ENCODE data around the gene ARID2. TPM values are rescaled to one million over a fixed set of nuclear protein-coding genes. Genes with fewer than 3 reads are reported as not detected.

ARID2 gene
- total and polyA plus RNA-seq, 4 donors: 1.8 to 17.8 (median 13.2) TPM

DNA sequence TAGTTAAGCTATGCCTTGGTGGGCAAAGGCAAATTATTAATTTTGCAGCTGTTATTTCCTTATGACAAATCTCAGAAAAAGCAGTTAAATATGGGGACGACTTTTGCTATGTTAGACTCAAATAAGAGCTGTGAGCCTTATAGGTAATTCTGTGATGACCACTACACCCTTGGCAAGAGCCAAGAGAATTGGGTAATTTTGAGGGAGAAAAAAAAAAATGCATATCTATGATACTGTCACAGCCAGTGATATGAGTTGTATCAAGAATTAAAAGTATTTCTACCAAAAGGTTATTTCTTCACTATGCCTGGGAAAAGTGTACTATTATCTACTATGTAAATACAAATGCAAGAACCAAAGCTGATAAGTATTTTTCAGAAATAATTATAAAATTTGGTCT, 216.9 kb downstream of the ARID2 start:
- no peak for DNase-seq (ENCODE audit: low spot score)
- H3K9me3 ChIP-seq (ENCODE audit: control insufficient read depth in 4 of 4, low read length in 3 of 4): no peaks in the 10 kb centered on the region
- no peak overlapping the region for H3K9ac ChIP-seq (ENCODE audit: low read depth in 1 of 2, low read length in 2 of 2)
- no peaks in the 10 kb centered on the region for H3K27me3 ChIP-seq (ENCODE audit: control insufficient read depth in 4 of 4, insufficient read depth in 4 of 4, low read length in 3 of 4)
- no peaks in the 10 kb centered on the region for H3K4me1 ChIP-seq (ENCODE audit: control insufficient read depth in 4 of 4, insufficient read depth in 4 of 4, low read length in 3 of 4)
- TF ChIP-seq EGR1 (IDR thresholded peaks at IDR 0.05; ENCODE audit: low read depth in 2 of 2): no peak
- TF ChIP-seq, protein P1, sequence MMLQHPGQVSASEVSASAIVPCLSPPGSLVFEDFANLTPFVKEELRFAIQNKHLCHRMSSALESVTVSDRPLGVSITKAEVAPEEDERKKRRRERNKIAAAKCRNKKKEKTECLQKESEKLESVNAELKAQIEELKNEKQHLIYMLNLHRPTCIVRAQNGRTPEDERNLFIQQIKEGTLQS (IDR thresholded peaks at IDR 0.05): no peak
- no peak for TF ChIP-seq FOXA2 (IDR thresholded peaks at IDR 0.05)
- TF ChIP-seq FOXA1 (IDR thresholded peaks at IDR 0.05): no peak
- TF ChIP-seq, protein P2, sequence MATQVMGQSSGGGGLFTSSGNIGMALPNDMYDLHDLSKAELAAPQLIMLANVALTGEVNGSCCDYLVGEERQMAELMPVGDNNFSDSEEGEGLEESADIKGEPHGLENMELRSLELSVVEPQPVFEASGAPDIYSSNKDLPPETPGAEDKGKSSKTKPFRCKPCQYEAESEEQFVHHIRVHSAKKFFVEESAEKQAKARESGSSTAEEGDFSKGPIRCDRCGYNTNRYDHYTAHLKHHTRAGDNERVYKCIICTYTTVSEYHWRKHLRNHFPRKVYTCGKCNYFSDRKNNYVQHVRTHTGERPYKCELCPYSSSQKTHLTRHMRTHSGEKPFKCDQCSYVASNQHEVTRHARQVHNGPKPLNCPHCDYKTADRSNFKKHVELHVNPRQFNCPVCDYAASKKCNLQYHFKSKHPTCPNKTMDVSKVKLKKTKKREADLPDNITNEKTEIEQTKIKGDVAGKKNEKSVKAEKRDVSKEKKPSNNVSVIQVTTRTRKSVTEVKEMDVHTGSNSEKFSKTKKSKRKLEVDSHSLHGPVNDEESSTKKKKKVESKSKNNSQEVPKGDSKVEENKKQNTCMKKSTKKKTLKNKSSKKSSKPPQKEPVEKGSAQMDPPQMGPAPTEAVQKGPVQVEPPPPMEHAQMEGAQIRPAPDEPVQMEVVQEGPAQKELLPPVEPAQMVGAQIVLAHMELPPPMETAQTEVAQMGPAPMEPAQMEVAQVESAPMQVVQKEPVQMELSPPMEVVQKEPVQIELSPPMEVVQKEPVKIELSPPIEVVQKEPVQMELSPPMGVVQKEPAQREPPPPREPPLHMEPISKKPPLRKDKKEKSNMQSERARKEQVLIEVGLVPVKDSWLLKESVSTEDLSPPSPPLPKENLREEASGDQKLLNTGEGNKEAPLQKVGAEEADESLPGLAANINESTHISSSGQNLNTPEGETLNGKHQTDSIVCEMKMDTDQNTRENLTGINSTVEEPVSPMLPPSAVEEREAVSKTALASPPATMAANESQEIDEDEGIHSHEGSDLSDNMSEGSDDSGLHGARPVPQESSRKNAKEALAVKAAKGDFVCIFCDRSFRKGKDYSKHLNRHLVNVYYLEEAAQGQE (IDR thresholded peaks at IDR 0.05): no peak
- no peak for TF ChIP-seq YY1 (IDR thresholded peaks at IDR 0.05)
- no peak for TF ChIP-seq NR2F2 (IDR thresholded peaks at IDR 0.05)
- TF ChIP-seq HNF4A (conservative IDR thresholded peaks at IDR 0.05): no peak
- no peak for TF ChIP-seq GABPA (IDR thresholded peaks at IDR 0.05 in 1 of 2, conservative IDR thresholded peaks at IDR 0.05 in 1 of 2)
- TF ChIP-seq SP1 (IDR thresholded peaks at IDR 0.05): no peak
- TF ChIP-seq RAD21 (IDR thresholded peaks at IDR 0.05): no peak
- TF ChIP-seq, protein P3, sequence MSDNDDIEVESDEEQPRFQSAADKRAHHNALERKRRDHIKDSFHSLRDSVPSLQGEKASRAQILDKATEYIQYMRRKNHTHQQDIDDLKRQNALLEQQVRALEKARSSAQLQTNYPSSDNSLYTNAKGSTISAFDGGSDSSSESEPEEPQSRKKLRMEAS (IDR thresholded peaks at IDR 0.05): no peak
- H3K4me3 ChIP-seq (ENCODE audit: low read depth in 1 of 3, low read length in 3 of 3): no peak overlapping the region
- WGBS: 93% methylated on average over 1 of the region's 1 CpG
- no peak overlapping the region for H3K27ac ChIP-seq (ENCODE audit: low read depth in 1 of 2, low read length in 2 of 2)
- peaks cover 3 to 48% (median 34%) of the 10 kb centered on the region in 4 donors for H3K36me3 ChIP-seq (ENCODE audit: control insufficient read depth in 4 of 4, insufficient read depth in 3 of 4, low read depth in 1 of 4, low read length in 3 of 4)

DNA sequence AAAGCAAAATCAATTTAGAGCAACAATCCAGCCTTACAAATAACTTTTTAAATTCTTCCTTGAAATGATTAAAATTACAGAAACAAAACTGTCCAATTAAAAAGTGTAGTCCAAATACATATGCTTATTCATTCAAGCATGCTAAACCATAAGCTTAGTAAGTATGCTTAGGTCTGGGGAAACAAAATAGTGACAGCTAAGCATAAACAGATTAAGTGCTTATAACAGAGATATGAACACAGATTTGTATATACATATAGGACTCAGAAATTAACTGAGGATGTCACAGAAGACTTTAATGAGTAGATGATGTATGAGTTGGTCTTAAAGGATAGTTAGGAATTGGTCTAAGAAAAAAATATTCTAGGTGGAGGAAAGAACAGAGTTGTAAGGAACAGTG, 219.0 kb downstream of the ARID2 start:
- TF ChIP-seq GABPA (IDR thresholded peaks at IDR 0.05 in 1 of 2, conservative IDR thresholded peaks at IDR 0.05 in 1 of 2): no peak
- no peak for TF ChIP-seq RAD21 (IDR thresholded peaks at IDR 0.05)
- TF ChIP-seq, protein P4, sequence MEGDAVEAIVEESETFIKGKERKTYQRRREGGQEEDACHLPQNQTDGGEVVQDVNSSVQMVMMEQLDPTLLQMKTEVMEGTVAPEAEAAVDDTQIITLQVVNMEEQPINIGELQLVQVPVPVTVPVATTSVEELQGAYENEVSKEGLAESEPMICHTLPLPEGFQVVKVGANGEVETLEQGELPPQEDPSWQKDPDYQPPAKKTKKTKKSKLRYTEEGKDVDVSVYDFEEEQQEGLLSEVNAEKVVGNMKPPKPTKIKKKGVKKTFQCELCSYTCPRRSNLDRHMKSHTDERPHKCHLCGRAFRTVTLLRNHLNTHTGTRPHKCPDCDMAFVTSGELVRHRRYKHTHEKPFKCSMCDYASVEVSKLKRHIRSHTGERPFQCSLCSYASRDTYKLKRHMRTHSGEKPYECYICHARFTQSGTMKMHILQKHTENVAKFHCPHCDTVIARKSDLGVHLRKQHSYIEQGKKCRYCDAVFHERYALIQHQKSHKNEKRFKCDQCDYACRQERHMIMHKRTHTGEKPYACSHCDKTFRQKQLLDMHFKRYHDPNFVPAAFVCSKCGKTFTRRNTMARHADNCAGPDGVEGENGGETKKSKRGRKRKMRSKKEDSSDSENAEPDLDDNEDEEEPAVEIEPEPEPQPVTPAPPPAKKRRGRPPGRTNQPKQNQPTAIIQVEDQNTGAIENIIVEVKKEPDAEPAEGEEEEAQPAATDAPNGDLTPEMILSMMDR (IDR thresholded peaks at IDR 0.05; ENCODE audit: low read depth, low read length, missing input control): no peak
- TF ChIP-seq, protein P3 (IDR thresholded peaks at IDR 0.05): no peak
- no peak for TF ChIP-seq TAF1 (conservative IDR thresholded peaks at IDR 0.05)
- TF ChIP-seq RXRA (IDR thresholded peaks at IDR 0.05): no peak
- TF ChIP-seq, protein P2 (IDR thresholded peaks at IDR 0.05): no peak
- TF ChIP-seq SP1 (IDR thresholded peaks at IDR 0.05): no peak
- no peak for TF ChIP-seq YY1 (IDR thresholded peaks at IDR 0.05)
- no peak for TF ChIP-seq FOXA1 (IDR thresholded peaks at IDR 0.05)
- TF ChIP-seq HNF4G (IDR thresholded peaks at IDR 0.05): no peak
- no peak overlapping the region for H3K27ac ChIP-seq (ENCODE audit: low read depth in 1 of 2, low read length in 2 of 2)
- H3K9ac ChIP-seq (ENCODE audit: low read depth in 1 of 2, low read length in 2 of 2): no peak overlapping the region
- H3K27me3 ChIP-seq (ENCODE audit: control insufficient read depth in 4 of 4, insufficient read depth in 4 of 4, low read length in 3 of 4): no peaks in the 10 kb centered on the region
- no peak for DNase-seq (ENCODE audit: low spot score)
- no peak overlapping the region for H3K4me3 ChIP-seq (ENCODE audit: low read depth in 1 of 3, low read length in 3 of 3)
- H3K36me3 ChIP-seq (ENCODE audit: control insufficient read depth in 4 of 4, insufficient read depth in 3 of 4, low read depth in 1 of 4, low read length in 3 of 4): peaks cover 4 to 32% (median 25%) of the 10 kb centered on the region in 4 donors
- H3K4me1 ChIP-seq (ENCODE audit: control insufficient read depth in 4 of 4, insufficient read depth in 4 of 4, low read length in 3 of 4): no peaks in the 10 kb centered on the region
- H3K9me3 ChIP-seq (ENCODE audit: control insufficient read depth in 4 of 4, low read length in 3 of 4): no peaks in the 10 kb centered on the region
